Choroid plexus epithelial cell (primary cell): Measurements from ENCODE around the gene ZNF835.
A peak's percentile ranks its signal among the peaks of the same experiment; 100 is the strongest.

Source experiments
- DNase-seq: peaks from one replicate; pipeline ENCODE4 v3.0.0-alpha.2; 2010; ENCODE audit warnings: low read depth
- H3K4me3 ChIP-seq: 2 replicates; pipeline ENCODE4 v1.5.1; 2011; ENCODE audit warnings: low read depth, mild to moderate bottlenecking, control low read depth, low read length, moderate library complexity
- CTCF ChIP-seq: conservative IDR thresholded peaks from 2 replicates; pipeline ENCODE4 v1.5.1; 2011; ENCODE audit warnings: low read depth, mild to moderate bottlenecking, control low read depth, inconsistent platforms, low read length, moderate library complexity

Gene ZNF835

GRCh38 chr19:56642711-56643459 is 28.7 kb downstream of the ZNF835 start, which contains the start of gene SMIM17:
Gene SMIM17, plus strand, starts transcription at chr19:56643159. Its CDS starts 2,509 bp downstream, at chr19:56645668.
- no peak within 1 kb of the TSS for H3K4me3 ChIP-seq
- DNase-seq: no peak
- no peak for TF ChIP-seq CTCF

GRCh38 chr19:56639217-56639616 is 32.3 kb downstream of the ZNF835 start:
- TF ChIP-seq CTCF: no peak
- H3K4me3 ChIP-seq: no peak overlapping the region
- DNase-seq: peak; percentile 26

- no peak for TF ChIP-seq CTCF
- peak; percentile 87 for DNase-seq
- no peak overlapping the region for H3K4me3 ChIP-seq
Measured at GRCh38 chr19:56637976-56638555, 33.5 kb downstream of the ZNF835 start.

- H3K4me3 ChIP-seq: no peak overlapping the region
- TF ChIP-seq CTCF: no peak
- no peak for DNase-seq
Measured at GRCh38 chr19:56633021-56633420, 38.5 kb downstream of the ZNF835 start.

- no peak for TF ChIP-seq CTCF
- H3K4me3 ChIP-seq: no peak overlapping the region
Measured at GRCh38 chr19:56625708-56626107, 45.8 kb downstream of the ZNF835 start.

GRCh38 chr19:56623006-56623405 is 48.6 kb downstream of the ZNF835 start:
- TF ChIP-seq CTCF: no peak
- no peak overlapping the region for H3K4me3 ChIP-seq
- no peak for DNase-seq

More at GRCh38 chr19:56625708-56626107, 45.8 kb downstream of the ZNF835 start:
- no peak for DNase-seq

GRCh38 chr19:56622374-56622773 is 49.2 kb downstream of the ZNF835 start:
- H3K4me3 ChIP-seq: no peak overlapping the region
- DNase-seq: no peak
- TF ChIP-seq CTCF: no peak
